GM18505 (cell line): ENCODE results near the gene NCOA4.

ENCODE experiments used
- ATAC-seq: cut with Tn5 transposase; IDR thresholded peaks from one replicate; pipeline ENCODE4 v1.9.1; 2021; ENCODE audit not compliant: unreplicated experiment
- POLR2A ChIP-seq: IDR thresholded peaks from 4 replicates; pipeline ENCODE4 v1.6.1; 2011; ENCODE audit warnings: borderline replicate concordance; ENCODE audit not compliant: insufficient read depth, insufficient read length; ENCODE audit errors: extremely low read depth

Gene NCOA4

DNA sequence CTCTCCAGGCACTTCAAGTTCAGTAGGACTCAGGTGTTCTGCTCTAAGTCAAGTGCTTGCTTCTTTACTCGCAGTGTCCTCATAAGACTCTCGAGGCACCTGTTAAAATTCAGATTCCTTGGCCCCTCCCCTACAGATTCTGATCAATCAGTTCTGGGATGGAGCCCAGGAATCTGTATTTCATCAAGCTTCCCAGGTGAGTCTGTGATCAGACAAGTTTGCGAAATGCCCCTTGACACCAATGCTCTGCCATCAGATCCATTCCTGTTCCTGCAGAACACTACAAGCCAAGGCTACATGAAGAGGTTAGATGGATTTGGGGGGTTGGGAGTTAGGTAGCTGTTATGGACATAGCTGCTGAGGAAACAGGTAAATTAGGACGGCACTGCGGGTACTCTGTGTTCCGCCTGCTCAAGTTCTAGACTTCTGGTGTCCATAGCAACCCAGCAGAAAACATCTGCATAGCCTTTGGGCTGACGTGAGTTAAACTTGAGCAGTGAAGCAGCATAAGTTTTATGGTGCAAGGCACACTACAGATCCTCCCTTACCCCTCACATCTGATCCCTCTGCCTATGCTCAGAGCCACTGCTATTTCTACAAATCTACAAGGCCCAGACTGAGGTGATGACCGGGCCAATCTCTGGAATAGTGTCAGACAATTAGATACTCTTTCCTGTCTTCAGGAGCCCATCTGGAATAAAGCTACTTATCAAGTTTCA lies 6.8 kb upstream of the NCOA4 start:
- no peak for TF ChIP-seq POLR2A
- no peak for ATAC-seq

DNA sequence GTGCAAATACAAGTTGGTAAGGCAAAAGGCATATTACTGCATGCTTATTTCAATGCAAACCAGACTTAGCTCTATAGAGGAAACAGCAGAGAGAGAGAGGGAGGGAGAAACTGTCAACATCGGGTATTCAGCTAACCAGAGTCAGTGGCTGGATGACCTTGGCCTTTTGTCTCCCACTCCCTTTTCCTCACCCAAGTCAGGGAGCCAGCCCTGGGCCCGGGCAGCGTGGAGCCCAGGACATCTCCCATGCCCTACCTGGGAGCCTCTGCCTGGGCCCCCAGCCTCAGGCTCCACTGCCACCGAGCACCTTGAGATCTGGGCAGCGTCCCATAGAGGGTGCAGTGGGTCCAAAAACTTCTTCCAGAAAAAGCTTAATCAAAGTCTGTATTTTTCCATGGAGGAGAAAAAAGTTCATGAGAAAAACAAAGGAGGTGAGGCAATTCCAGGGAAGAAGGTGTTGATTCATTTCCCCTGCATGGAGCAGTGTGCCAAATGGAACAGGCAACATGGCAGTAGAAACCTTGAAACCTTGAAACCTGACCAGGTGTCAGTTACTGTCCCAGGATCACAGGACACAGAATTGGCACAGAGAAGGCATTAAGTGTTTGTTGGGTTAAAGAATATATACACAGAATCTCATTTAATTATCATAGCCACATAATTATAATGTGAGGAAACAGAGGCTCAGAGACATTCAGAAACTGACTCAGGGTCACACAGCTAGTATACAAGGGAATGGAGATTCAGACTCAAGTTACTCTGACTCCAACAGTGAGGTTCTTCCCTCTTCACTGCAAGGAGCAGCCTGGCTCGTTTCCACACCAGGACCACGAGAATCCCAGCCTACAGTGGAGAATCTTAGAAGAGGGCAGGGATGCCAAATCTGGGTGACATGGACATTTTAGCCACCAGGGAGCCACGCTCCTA lies 5.8 kb upstream of the NCOA4 start:
- TF ChIP-seq POLR2A: no peak
- ATAC-seq: no peak

DNA sequence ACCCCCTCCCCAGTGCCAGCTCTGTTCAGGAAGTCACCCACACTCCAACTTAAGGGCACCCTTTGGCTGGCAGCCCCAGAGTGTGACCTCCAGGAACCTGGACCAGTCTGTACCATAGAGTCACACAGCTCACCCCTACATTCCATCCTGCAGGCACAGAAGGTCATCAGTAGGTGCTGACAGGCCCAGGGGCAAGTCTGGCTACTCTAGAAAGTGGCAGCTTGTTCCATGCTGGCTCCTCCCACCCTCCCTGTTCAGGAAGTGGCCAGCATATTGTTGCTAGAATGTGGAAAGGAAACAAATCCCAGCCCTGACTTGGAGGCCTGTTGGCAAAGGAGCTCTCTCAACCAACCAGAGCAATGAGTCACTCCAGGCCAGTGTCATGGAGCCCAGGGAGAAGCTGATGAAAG lies 3.2 kb upstream of the NCOA4 start:
- TF ChIP-seq POLR2A: no peak
- ATAC-seq: no peak

DNA sequence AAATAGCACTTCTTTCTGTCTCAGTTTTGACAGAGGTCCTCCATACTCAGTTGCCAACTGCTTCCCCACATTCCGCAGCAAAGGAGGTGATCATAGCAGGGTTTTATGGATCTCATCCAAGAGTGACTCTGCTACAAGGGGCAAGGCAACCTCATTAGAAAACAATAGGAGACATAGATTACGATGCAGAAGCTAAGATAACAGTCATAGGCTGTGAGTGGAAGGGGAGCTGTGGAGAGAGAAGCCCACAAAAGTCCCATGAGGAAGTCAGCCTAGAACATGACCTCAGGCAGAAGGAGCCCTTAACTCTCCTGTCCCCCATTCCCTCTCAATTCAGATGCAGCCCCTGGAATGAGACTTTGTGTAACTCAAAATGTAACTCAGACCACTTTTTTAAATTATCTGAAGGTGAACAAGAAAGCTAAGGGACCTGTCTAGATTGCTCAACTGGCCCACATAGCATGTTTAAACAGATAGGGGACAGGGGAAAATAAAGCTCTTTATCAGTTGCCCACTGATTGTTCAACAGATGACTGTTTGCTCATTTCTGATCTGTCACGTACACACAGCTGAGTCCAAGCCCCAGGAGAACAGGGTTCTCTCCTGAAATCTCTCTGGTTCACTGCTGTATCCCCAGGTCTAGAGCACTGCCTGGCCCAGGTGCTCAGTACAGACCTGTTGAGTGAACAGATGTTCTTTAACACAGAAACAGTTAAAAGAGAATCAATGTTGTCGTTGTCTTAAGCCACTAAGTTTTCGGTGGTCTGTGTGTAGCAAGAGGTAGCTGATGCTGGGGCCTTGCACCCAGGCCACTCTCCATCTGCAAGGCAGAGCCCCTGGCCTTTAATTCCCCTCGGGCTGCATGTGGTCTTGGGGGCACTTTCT lies 1.5 kb upstream of the NCOA4 start:
- TF ChIP-seq POLR2A: no peak
- ATAC-seq: no peak

DNA sequence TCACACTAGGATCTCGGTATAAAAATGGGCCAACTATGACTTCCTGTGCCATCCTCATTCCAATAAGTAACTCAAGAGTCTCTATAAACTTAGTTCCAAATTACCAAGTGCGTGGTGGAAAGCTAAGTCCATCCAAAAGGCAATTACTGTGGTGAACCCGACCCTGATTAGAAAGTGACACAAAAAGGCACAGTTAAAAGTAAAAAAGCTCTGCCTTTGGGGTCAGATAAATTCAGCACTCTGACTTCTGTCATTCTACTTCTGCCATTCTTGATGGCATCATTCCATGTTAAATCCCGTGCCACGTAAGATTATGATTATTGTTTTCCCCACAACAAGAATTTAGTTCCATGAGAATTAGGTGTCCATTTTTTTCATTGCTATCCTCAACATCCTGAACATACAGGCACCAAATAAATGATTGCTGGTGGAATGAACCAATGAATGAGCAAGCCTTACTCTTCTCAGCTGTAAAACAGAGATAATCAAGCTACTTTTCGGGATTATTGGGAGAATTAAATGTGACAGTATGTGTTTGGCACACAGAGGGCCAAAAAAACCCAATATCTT lies 877 bp downstream of the NCOA4 start:
- TF ChIP-seq POLR2A: no peak
- no peak for ATAC-seq

DNA sequence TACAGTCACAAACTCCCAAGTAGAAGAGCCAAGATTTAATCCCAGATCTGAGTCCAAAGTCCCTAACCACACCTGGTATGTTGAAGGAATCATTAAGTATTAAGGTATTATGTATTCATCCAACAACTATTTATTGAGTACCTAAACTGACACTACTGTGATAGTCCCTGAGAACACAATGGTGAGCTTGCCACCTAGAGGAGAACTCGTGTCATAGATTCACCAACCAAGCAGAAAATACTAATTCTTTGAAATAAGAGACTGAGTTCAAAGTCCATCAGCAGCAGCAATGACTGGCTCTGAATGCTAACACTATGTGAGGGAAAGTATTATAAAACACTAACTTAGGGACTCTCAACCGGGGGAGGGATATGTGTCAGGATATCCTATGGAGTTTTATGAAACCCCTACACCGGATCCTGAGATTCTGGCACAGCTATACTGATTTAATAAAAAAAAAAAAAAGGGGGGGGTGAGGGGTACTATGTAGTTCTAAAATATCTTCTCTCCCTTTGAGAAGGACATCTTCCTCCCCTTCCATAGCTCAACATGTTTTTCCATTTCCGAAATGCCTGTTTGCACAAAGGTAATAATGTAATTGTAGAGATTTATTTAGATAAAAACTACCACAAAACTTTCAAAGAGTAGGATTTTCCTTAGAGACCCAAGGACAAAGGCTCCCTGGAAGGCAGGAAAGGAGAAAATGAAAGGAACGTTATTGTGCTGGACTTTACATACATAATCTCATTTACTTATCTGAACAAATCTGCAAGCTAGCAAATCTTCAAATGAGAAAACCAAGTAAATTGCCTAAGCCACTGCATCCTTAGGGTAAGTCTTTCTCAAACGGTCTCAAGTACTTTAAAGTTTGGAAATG lies 1.6 kb downstream of the NCOA4 start:
- peak; percentile 36 for ATAC-seq
- TF ChIP-seq POLR2A: no peak

DNA sequence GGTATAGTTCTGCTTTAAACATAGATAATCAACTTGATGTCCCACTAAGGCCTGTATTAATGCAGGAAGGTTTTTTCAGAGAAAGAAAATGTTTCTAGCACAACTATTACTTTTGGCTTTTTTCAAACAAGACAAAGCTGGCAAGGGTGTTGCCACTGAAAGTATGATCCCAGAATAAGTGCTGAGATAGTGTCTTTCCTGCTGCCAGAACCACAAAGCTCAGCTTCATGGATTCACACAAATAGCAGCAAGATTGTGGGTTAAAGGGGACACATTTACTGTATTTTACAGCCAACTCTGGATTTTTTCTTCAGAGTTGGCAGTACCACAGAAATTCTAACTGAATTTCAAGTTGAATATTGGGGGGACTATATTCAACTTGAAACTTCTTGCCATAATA lies 4.3 kb downstream of the NCOA4 start:
- no peak for ATAC-seq
- TF ChIP-seq POLR2A: no peak

DNA sequence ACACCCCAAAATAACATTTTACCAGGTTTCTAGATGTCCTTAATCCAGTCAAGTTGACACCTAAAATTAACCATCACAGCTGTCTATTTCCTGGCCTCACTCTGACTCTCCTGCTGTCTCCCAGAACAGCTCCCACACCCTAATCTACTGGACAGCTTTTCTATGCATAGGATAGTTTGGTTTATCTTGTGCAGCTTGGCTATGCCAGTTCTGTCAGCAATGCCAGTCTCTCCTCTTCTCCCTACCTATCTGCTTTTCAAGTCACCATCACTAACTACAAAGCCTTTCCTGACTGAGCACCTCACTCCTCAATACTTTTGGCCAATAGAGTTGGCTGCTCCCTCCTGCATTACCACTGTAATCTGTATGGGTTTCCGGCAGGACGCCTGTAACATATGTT lies 5.0 kb downstream of the NCOA4 start:
- ATAC-seq: no peak
- no peak for TF ChIP-seq POLR2A

DNA sequence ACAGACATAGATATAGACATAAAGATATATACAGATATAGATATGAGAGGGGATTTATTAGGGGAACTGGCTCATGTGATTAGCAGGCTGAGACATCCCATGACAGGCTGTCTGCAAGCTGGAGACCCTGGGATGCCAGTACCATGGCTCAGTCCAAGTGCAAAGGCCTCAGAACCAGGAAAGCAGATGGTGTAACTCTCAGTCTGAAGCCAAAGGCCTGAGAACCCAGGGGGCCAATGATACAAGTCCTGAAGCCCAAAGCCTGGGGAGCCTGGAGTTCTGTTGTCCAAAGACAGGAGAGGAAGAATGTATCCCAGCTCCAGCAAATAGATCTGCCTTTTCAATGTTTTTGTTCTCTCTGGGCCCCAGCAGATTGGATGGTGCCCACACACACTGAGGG lies 5.5 kb downstream of the NCOA4 start:
- no peak for ATAC-seq
- no peak for TF ChIP-seq POLR2A

DNA sequence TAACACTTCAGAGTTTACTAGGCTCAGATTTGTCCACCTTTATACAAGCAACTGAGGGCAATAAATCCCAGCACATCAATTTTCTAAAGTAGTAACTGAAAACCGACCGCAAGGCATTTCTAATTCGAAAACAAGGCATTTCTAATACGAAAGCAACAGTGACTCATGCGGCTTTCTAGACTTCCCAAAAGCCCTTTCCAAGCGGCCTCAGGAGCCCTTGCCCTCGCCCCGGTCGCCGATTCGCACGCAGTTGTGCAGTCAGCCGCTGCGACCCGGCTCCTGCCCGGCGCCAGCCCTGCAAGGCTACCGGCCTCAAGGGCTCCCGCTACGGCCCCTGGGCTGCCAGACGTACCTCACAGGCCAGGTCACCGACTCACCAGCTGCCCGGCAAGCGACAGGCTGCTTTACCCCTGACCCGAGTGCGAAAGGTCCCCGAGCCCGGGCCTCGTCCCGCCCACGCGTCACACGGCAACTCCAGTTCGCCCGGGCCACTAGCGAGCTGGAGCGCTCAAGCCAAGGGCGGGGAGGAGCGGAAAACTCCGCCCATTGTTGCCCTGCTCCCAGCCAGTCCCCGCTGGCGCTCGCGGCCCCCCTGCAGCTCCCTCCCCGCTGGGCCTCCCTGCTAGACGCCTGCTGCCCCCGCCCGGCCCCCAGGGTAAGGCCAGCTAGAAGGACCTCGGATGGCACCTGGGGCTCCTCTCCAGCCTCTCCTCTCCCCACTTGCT lies 7.3 kb downstream of the NCOA4 start:
- peak; percentile 56 for TF ChIP-seq POLR2A
- ATAC-seq: peak; percentile 94

DNA sequence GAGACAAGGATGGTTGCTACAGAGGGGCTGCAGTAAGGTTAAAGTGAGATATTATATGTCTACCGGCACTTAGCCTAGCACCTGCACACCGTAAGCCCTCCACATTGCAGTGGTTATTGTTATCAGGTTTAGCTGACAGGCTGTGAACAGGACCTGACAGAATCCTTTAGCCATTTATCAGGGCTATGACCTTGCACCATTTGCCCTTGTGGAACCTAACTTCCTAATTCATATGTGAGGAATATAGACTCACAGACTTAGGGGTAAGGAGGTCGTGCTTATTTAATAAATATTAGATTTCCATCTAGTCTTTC lies 10.1 kb downstream of the NCOA4 start:
- ATAC-seq: no peak
- no peak for TF ChIP-seq POLR2A
